CD4-positive, alpha-beta T cell treated with Interleukin-4 for 4 hours (primary cell): ENCODE results near the gene MISP.

Experiments
- DNase-seq: peaks from one replicate; pipeline ENCODE4 v3.0.0-alpha.2; 2020

The MISP gene

DNA sequence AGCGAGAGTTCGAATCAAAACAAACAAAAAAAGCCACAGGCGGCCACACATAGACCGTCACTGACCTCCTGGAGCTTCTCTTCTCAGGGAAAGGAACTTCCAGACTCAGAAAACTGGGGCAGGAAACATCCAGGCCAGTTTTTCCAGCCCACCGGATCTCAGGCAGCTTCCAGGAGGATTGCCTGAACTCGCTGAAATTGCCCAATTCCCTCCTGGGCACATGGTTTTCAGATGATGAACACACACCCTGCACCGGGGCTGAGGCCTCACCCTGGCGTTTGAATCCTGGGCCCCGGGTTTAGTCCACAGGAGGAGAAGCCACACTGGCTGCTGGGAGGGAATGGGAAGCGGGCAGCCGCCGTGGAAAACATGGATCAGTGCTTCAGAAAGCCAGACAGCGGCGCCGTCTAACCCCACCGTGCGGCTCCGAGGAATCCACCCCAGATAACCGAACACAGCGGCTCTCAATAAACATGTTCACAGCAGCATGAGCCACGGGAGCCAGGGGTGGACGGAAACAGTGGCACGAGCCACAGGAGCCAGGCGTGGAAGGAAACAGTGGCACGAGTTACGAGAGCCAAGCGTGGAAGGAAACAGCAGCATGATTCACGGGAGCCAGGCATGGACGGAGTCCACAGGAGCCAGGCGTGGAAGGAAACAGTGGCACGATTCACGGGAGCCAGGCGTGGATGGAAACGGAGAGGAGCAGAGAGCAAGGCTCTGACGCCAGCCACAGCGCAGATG is 28.2 kb downstream of the MISP start:
- DNase-seq = no peak

DNA sequence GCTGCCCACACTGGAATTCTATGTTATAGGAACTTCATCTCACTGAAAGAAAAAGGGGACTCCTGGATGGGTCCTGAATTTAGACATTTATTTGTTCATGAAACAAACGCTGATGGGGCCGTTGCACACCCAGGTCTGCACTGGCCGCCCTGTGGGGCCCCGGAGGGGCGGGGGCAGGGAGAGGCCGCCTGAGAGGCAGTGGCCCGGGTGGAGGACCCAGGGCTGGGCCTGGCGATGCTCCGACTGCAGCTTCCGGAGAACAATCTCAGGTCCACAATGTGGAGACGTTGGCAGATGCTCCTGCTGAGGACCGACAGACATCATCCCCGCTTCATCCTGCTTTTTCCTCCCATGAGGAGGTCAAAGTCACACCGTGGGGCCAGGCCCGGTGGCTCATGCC is 30.0 kb downstream of the MISP start:
- no peak for DNase-seq

DNA sequence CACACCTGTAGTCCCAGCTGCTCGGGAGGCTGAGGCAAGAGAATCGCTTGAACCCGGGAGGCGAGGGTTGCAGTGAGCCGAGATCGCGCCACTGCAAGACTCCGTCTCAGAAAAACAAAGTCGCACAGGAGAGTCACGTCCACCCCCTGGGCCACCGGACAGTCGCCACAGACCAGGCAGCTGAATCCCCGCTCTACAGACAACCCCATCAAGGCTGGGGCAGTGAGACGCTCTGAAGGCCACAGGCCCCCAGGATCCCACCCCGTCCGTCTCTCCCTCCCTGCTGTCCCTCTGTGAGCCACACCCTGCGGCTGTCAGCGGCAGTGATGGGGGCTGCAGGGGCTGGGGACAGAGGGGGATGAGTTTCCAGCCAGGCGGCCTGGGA is 30.9 kb downstream of the MISP start:
- no peak for DNase-seq

DNA sequence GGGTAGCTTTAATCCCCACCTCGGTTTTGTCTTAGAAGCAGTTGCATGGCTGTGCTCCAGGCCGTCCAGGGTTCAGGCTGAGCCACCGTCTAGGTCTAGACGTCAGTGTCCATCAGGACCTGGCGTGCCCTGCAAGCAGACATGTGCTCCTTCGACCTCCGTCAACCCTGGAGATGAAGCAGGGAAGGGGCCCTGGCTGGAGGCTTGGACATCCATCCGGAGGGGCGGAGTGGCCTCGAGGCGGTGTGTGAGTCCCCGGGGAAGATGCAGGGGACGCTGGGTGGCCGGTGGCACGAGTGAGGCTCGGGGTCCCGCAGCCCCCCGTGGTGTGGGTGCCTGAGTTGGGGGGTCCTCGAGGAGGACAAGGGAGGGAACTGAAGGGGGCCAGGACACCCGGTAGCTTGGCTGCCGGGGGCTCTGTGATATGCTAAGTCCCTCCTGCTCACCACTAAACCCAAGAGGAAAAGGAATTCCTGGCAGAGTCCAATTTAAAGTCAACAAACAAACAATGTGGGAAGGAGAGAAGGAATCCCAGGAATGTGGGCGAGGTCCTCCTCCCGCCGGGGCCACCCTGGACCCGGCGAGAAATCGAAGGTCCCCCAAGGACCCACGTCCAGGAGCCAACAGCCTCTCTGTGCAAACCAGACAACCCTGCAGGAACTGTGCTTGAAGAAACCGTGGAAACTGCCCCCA is 31.4 kb downstream of the MISP start:
- DNase-seq = no peak

DNA sequence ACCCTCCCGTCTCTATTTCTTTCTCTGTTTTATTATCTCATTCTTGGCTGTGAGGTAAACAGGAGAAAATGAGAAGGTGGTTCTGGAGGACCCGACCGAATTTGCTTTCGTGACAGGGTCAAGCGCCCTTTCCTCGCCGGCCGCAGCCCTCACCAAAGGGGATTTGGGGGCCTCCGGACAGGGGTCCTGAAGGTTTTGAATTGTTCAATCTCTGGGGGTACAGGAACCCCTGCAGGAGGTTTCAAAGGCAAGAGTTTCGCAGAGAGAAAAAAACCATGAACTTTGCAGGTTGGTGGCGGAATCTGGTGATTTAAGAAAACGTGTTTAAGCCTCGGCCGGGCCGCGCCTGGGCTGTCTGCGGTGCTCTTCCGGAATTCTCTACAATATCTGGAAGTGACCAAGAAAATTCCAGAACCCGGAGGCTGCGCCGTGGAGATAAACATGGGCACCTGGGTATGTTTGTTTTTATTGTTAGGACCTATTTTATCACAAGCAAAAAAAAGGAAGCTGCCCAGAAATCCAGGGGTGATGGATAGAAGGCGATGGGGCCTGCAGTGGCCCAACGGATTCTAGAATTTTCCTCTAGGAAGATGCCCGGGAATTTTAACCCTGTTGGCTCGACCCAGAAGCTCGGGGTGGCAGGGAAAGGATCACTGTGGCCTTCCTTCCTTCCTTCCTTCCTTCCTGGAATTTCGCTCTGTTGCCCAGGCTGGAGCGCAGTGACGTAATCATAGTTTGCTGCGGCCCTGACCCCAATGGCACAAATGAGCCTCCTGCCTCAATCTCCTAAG is 32.2 kb downstream of the MISP start:
- no peak for DNase-seq

DNA sequence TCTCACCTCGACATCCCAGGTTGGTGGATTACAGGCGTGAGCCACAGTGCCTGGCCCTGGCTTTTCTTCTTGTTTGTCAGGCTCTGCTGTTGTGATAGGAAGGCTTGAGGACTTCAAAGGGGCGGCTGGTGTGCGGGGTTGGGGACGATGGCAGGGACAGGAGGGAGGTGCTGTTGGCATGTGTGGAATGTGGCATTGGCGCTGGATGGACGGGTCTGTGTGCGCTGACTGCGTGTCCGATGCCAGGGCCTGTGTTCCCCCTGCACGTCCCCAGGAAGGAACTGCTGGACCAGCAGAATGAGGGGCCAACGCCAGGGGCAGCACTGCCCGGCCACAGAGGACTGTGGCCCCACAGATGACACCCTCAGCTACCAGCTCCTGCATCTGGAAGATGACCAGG is 33.6 kb downstream of the MISP start:
- no peak for DNase-seq

DNA sequence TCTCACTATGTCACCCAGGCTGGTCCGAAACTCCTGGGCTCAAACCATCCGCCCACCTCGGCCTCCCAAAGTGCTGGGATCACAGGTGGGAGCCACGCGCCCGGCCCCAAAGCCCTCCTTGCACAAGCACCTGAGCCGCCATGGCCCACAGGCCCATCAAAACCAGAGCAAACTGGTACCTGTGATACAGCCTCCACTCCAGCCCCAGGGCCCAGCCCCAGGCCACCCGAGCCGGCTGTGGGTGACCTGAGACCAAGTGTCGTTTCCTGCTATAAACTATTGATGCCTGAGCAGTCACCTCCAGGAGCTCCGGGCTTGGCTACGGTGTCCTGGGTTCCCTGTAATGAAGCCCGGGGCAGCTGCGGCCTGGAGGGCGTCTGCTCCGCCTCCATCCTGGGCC is 36.6 kb downstream of the MISP start:
- DNase-seq = no peak

DNA sequence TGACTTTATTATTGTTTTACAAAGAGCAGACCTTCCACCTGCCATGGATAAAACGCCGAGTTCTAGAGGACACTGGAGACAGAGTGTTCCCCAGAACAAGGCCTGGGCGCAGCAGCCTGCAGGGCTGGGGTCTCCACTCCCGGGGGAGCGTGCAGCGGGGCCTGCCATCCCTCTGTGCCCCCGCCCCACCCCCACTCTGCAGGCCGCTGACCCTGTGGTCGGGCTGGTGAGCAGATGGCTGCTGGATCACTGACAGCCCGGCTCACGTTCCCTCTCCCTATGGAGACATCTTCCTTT is 37.7 kb downstream of the MISP start:
- DNase-seq = no peak

DNA sequence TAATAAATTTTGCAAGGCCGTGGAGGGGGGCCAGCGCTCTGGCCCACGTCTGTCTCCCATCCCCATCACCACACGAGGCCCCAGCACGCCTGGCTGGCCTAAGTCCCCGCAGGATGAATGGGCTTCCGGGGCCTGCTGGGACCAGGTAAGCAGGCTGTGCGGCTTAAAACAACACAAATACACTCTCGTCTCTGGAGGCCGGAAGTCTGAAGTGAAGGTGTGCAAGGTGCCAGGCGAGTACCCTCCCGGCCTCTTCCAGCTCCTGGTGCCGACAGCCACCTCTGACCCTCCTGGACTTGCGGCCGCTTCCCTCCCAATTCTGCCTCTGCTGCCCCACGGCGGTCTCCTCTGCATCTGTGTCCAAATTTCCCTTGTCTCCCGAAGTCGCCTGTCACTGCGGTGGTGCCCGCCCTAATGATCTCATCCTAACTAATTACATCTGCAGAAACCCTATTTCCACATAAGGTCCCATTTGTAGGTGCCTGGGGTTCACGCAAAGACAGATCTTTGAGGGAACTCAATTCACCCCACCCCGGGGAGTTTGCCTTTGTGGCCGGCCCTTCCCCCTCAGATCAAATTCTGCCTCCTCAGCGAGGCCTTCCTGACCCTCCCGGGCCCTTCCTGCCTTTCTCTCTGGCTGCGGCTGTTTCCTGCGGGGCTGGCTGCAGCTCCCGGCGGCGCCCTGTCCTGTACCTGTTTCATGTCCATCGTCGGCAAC is 38.2 kb downstream of the MISP start:
- DNase-seq = no peak

DNA sequence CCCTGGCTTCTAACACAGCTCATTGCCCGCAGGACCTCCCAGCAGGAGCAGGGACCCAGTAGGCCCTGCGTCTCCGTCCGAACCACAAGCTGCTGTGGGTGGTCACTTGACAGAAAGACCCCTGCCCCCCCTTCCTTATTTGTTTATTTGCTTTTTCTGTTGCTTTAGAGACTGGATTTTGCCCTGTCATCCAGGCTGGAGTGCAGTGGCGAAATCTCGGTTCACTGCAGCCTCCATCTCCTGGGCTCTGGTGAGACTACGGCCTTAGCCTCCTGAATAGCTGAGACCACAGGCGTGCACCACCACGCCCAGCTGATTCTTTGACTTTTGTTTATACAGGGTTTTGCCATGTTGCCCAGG is 38.8 kb downstream of the MISP start:
- no peak for DNase-seq

DNA sequence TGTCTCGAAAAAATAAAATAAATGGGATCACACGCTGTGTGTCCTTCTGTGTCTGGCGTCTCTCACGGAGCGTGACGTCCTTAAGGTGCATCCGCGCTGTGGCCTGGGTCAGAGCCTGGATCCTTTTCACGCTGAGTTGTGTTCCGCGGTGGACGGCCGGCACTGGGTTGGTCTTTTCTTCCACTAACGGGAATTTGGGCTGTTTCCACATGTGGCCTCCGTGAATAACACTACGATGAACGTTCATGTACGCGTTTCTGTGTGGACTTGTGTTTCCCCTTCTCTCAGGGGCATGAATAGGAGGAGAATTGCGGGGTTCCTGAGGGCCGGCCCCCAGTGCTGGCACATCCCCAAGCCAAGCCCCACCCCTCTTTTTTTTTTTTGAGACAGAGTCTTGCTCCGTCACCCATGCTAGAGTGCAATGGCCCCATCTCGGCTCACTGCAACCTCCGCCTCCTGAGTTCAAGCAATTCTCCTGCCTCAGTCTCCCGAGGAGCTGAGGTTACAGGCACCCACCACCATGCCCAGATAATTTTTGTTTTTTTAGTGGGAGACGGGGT is 40.2 kb downstream of the MISP start:
- no peak for DNase-seq

DNA sequence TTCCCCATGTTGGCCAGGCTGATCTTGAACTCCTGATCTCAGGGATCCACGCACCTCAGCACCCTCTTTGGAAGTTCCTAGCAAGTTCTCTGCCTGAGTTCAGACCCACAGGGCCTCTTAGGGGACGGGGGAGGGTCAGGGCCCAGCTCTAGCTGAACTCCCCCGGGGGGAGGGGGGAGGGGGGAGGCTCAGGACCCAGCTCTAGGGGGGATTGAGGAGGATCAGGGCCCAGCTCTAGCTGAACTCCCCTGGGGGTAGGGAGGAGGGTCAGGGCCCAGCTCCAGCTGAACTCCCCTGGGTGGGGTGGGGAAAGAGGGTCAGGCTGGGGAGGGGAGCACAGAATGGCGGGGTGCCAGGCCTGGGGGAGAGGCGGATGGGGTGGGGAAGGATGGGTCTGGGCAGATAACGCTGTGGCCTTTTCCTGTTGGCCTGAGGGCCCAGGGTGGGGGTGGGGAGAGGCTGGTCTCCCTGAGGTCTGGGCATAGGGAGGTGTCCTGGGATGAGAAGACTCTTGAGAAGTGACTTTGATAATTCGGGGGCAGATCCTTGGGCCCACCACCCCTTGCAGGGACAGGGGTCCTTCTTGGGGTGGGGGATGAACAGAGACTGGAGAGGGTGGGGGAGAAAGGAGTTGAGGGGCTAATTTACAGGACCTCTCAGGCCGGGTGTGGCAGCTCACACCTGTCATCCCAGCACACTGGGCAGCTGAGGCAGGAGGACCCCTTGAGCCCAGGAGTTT is 40.8 kb downstream of the MISP start:
- DNase-seq = no peak

DNA sequence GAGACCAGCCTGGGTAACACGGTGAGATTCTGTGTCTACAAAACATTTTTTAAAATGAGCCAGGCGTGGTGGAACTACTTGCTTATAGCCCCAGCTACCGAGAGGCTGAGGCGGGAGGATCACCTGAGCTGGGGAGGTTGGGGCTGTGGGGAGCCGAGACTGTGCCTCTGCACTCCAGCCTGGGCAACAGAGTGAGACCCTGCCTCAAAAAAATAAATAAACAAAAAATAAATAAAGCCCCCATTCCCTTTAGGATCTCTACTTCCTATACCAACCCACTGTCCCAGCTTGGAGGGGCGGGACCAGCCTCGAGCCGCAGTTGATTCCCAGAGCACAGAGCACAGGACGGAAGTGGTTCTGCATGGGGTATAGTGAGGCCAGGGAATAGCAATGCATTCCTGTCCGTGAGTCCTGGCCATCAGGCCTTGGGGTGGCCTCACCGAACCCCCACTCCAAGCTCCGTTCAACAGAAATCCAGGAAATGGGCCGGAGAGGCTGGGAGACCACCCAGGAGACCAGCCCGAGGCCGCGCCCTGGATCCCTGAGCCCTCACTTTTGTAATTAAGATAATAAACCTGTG is 41.5 kb downstream of the MISP start:
- DNase-seq = no peak

DNA sequence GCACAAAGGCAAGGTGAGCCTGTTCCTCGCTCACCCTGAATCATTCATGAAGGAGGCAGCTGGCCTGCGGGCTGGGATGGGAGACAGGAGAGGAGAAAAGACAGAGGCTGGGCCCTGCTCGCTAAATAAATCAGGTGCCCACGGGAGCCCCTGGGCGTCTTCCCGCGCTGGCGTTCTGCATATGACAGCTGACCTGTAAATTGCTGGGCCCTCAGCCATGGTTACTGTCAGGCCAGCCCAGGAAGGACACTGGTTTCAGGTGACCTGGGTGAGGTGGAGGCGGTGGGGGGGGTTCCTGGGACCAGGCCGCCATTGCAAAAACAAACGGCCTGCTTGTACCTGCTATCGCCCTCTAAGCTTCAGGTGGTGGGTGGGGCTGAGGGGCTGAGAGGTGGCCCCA is 42.9 kb downstream of the MISP start:
- no peak for DNase-seq

DNA sequence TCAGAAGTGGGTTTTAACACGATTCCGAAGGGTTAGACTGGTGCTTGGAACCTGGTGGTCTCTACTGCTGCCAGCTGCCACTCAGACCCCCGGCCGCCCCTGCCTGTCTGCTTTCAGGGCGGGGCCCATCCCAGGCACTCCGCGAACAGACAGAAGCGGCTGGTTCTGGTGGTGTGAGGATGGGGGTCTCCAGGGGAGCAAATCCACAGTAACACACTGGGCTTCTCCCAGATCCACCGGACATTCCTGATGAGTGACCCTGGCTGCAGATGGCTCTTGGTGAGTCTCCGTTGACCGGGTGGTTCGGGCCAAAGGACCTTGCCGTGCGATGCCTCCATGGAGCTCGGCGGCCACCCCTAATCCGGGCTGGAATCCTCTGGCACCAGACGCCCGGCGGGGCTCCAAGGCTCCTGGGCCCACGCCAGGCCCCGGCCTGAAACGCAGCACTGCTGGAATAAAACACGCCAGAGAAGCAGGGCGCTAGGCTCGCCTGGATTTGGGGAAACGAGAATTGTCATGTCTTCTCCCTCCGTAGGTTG is 44.2 kb downstream of the MISP start:
- no peak for DNase-seq

DNA sequence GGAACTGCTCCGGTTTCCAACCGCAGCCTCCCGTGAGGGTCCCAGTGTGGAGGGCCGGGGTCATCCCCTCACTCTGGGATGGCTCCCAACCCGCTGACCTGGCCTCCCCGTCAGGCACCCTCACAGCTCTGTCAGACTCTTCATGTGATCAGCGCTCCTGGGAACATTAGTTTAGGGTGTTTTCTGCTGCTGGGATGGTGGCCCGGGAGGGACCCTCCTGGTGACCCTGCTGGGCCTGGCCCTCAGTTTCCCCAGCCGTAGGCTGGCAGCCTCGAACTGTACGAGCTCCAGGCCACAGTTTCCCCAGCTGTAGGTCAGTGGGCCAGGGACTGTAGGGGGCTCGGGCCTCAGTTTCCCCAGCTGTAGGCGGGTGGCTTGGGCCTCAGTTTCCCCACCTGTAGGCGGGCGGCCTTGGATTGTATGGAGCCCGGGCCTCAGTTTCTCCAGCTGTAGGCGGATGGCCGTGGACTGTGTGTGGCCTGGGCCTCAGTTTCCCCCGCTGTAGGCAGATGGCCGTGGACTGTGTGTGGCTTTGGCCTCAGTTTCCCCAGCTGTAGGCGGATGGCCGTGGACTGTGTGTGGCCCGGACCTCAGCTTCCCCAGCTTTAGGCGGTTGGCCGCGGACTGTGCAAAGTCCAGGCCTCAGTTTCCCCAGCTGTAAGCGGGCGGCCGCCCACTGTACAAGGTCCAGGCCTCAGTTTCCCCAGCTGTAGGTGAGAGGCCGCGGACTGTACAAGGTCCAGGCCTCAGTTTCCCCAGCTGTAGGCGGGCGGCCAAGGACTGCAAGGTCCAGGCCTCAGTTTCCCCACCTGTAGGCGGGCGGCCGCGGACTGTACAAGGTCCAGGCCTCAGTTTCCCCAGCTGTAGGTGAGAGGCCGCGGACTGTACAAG is 45.0 kb downstream of the MISP start:
- DNase-seq = no peak

DNA sequence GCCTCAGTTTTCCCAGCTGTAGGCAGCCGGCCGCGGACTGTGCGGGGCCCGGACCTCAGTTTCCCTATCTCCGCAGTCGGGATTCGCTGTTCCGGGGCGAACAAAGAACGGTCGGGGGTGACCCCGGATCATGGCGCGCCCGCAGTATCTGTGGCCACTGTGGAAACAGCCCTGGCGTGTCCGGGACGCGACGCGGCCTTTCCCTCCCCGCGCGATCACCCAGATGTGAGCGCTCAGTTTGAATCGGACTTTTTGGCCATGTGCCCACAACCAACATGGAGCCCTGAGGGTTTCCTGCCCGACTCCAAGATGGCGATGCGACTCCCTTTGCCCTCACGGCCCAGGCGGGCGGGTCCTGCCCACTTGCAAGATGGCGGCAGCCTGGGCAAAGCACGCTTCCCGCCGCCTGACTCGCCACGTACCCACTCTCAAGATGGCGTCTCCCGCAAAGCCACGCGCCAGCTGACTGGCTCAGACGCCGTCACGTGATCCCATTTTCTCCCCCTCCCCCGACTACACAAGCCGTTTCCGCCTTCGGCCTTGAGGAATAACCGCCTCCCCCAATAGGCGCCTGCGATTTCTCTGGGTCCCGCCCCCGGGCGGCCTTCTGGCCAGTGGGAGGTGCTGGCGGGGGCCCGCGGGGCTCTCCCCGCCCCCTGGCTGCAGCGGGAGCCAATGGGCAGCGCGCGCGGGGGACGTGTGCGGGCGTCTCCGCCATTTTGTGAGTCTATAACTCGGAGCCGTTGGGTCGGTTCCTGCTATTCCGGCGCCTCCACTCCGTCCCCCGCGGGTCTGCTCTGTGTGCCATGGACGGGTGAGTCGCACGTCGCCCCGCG is 46.0 kb downstream of the MISP start, which contains the start of gene PTBP1:
PTBP1 (plus strand) TSS at position 761 of the 836 bp plus-strand sequence; CDS start at position 807, 46 bp downstream.
- peak; percentile 100 for DNase-seq

DNA sequence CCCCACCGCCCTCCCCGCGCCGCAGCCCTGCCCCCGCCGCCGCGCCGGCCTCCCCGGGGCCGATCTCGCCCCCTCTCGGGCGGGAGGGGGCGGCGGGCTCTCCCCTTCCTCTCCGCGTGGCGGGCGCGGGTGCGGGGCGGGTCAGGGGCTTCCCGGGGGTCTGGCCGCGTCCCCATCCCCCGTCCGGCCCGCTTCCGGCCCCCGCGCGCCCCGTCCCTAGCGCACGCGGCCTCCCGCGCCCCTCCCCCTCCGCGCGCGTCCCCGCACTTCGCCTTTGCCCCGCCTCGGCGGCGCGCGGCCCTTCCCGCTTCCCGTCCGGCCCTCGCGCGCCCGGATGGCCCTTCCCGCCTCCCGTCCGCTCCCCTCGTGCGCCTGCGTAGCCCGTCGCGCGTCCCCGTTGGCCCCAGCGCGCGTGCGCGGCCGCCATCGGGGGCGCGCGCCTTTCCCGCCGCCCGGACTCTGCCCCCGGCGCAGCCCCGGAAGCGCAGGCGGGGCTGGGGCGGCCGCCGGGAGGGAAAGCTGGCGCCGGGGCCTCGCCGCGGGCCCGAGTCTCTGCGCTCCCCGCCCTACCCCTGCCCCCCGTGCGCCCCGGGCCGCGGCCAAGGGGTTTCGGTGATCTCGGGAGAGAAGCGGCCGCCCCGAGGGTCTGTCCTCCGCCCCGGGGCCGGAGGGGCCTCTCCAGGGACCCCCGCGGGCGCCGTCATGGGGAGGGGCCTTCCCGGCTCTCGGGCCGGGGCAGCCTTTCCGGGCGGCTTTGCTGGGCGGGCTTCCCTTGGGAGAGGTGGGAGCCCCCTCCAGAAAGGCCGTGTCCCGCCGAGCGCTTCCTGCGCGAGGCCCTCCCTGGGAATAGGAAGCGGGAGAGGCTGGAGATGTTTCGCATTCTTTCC is 46.9 kb downstream of the MISP start:
- peak; percentile 87 for DNase-seq
